ENCODE results near the gene PDXDC1.
"Not testable (repeated sequence)": the region's sequence is repeated elsewhere in the genome, so short reads cannot be mapped to it uniquely, and the experiment has no call there.

Gene PDXDC1

DNA sequence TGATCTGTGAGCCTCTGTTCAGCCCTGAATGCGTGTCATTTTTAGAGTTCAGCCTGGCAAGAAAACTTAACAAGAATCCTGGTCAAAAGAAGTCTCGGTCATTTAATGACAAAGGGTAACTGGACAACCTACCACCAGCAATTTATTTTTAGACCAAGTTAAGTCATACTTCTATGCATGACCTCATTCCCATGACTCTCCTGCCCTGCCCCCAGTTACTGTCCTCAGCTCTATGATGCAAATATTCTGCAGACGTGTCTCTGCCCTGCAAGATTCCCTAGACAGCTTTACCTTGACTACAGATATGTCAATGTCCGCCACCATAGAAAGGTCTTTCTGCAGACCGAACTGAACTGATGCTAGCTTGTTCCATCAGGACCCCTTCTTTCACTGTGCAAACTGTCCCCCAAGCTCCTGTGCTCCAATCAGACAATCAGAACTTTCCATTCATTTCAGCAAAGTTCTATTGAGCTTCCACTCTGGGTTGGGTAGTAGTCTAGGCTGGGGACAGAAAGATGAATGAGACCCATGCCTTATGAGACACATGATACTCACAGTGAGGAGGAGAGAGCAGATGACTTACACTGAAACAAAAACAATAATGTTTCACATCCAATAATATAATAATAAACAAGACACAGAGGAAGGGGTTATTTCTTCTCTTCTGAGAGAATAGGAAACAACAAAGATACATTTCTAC lies 194.3 kb downstream of the PDXDC1 start:
- DNase-seq = not testable (repeated sequence)

- not testable (repeated sequence) for DNase-seq
Measured at GRCh38 chr16:15179909-15180308, 205.1 kb downstream of the PDXDC1 start.

- not testable (repeated sequence) for DNase-seq
Measured at GRCh38 chr16:15180946-15181345, 206.1 kb downstream of the PDXDC1 start.

DNA sequence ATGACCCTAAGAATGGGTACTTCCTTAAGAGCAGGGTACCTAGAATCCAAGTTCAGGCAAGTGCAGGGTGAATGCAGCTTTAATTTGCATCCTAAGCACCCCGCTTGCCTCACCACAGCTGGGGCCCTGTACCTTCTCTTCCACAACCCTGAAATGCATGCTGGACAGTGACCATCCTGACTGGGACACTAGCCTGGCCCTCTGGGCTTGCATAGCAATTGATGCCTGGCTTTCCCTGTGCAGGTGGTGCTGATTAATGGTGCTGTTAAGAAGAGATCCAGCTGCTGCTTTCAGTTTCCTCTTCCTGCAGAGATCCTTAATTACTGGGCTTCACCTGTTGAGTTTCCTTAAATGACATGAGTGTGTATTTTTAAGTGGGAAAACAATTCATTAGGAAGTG lies 209.2 kb downstream of the PDXDC1 start:
- DNase-seq = not testable (repeated sequence)

All from CD4-positive, alpha-beta T cell treated with Interleukin-12 subunit alpha and Interleukin-12 subunit beta, for 1 hour (primary cell).